ENCODE results near the gene NTNG1. TPM values are rescaled to one million over a fixed set of nuclear protein-coding genes. Genes with fewer than 3 reads are reported as not detected.

The NTNG1 gene
- total and polyA plus RNA-seq, 9 donors, result 10.9 to 21.3 (median 13.8) TPM

- no peak for DNase-seq
- Histone ChIP-seq H3K4me3 (ENCODE audit: low read length) (no peak overlapping the region), H3K27ac (ENCODE audit: low read length) (no peak overlapping the region), H3K27me3 (ENCODE audit: control insufficient read depth, insufficient read depth, low read length) (no peaks in the 10 kb centered on the region), H3K9me3 (replicated peaks; ENCODE audit: control insufficient read depth, low read depth, low read length) (no peaks in the 10 kb centered on the region), H3K4me1 (ENCODE audit: control insufficient read depth, insufficient read depth, low read length) (no peaks in the 10 kb centered on the region), H3K36me3 (ENCODE audit: control insufficient read depth, insufficient read depth, low read length) (no peaks in the 10 kb centered on the region)
- no CpG with 5 or more reads among the region's 4 CpGs for WGBS (ENCODE audit: insufficient coverage)
These were observed 131.5 kb downstream of the NTNG1 start for GRCh38 chr1:107272321-107272720.

DNA sequence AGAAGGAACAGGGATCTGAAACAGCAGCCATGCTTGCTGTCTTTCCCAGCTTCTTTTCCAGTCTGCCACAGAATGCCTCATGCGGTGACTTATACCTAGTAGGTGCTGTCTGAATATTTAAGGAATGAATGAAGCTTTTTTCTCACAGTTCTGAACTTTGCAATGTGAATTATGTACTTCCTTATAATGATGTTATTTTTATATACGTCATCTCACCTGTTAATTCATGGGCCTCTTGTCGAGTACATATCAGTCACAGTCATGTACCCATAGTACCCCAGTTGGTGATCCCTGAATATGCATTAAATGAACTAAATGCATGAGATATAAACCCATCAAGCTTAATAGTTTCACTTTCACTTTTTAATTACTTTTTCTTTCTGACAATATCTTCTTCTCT lies 132.7 kb downstream of the NTNG1 start:
- H3K27ac ChIP-seq (ENCODE audit: low read length), result no peak overlapping the region
- no peaks in the 10 kb centered on the region for H3K4me1 ChIP-seq (ENCODE audit: control insufficient read depth, insufficient read depth, low read length)
- no peaks in the 10 kb centered on the region for H3K36me3 ChIP-seq (ENCODE audit: control insufficient read depth, insufficient read depth, low read length)
- no peak for DNase-seq
- no CpG with 5 or more reads among the region's 3 CpGs for WGBS (ENCODE audit: insufficient coverage)
- no peaks in the 10 kb centered on the region for H3K27me3 ChIP-seq (ENCODE audit: control insufficient read depth, insufficient read depth, low read length)
- no peak overlapping the region for H3K4me3 ChIP-seq (ENCODE audit: low read length)
- H3K9me3 ChIP-seq (replicated peaks; ENCODE audit: control insufficient read depth, low read depth, low read length), result no peaks in the 10 kb centered on the region

DNA sequence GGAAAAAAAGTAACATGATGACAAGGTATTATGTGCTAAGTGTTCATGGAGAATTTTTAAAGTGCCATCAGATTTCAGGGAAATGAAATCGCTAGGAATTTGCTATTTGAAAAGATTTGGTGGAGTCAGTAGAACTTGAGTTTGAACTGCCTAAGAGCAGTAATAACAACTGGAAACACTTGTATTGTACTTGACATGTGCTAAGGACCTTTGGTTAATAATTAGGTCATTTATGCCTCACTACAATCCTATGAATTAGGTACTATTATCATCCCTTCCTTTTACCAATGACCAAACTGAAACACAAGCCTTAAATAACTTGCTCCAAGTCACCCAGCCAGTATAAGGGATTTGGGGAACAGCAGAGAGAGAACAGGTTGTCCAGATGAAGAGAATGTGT lies 133.4 kb downstream of the NTNG1 start:
- no peak for DNase-seq
- H3K36me3 ChIP-seq (ENCODE audit: control insufficient read depth, insufficient read depth, low read length), result no peaks in the 10 kb centered on the region
- H3K27ac ChIP-seq (ENCODE audit: low read length), result no peak overlapping the region
- no peaks in the 10 kb centered on the region for H3K27me3 ChIP-seq (ENCODE audit: control insufficient read depth, insufficient read depth, low read length)
- no peaks in the 10 kb centered on the region for H3K9me3 ChIP-seq (replicated peaks; ENCODE audit: control insufficient read depth, low read depth, low read length)
- WGBS (ENCODE audit: insufficient coverage), result no CpG with 5 or more reads among the region's 1 CpG
- no peaks in the 10 kb centered on the region for H3K4me1 ChIP-seq (ENCODE audit: control insufficient read depth, insufficient read depth, low read length)
- no peak overlapping the region for H3K4me3 ChIP-seq (ENCODE audit: low read length)

DNA sequence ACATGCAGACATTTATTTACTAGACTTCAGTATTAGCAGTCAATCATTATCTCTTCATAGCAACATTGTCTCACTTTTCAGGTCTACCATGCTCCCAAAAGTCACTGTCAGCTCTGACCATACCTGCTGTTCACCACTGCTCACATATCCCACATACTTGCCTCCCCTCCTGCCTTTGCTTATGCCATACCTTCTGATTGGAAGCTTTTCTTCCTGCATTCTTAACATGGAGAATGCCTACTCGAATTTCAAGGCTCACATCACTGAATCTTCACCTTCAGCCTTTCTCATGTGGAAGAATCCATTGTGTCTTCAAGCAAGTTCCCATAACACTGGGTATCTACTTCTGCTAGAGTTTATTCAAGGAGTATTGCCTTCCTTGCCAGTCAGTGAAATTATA lies 135.4 kb downstream of the NTNG1 start:
- DNase-seq, result no peak
- H3K9me3 ChIP-seq (replicated peaks; ENCODE audit: control insufficient read depth, low read depth, low read length), result no peaks in the 10 kb centered on the region

GRCh38 chr1:107277022-107277421 lies 136.2 kb downstream of the NTNG1 start:
- Histone ChIP-seq H3K9me3 (replicated peaks; ENCODE audit: control insufficient read depth, low read depth, low read length) (no peaks in the 10 kb centered on the region), H3K27me3 (ENCODE audit: control insufficient read depth, insufficient read depth, low read length) (no peaks in the 10 kb centered on the region), H3K4me3 (ENCODE audit: low read length) (no peak overlapping the region), H3K4me1 (ENCODE audit: control insufficient read depth, insufficient read depth, low read length) (no peaks in the 10 kb centered on the region), H3K36me3 (ENCODE audit: control insufficient read depth, insufficient read depth, low read length) (no peaks in the 10 kb centered on the region), H3K27ac (ENCODE audit: low read length) (no peak overlapping the region)
- DNase-seq, result peak; percentile 47
- 34% methylated on average over 4 of the region's 4 CpGs for WGBS (ENCODE audit: insufficient coverage)

More for the DNA sequence above, 135.4 kb downstream of the NTNG1 start:
- H3K4me3 ChIP-seq (ENCODE audit: low read length), result no peak overlapping the region
- H3K36me3 ChIP-seq (ENCODE audit: control insufficient read depth, insufficient read depth, low read length), result no peaks in the 10 kb centered on the region
- H3K27me3 ChIP-seq (ENCODE audit: control insufficient read depth, insufficient read depth, low read length), result no peaks in the 10 kb centered on the region
- WGBS (ENCODE audit: insufficient coverage), result 67% methylated on average over 1 of the region's 1 CpG
- no peak overlapping the region for H3K27ac ChIP-seq (ENCODE audit: low read length)
- no peaks in the 10 kb centered on the region for H3K4me1 ChIP-seq (ENCODE audit: control insufficient read depth, insufficient read depth, low read length)

GRCh38 chr1:107286125-107286524 lies 145.3 kb downstream of the NTNG1 start:
- H3K27ac ChIP-seq (ENCODE audit: low read length), result no peak overlapping the region
- no peaks in the 10 kb centered on the region for H3K27me3 ChIP-seq (ENCODE audit: control insufficient read depth, insufficient read depth, low read length)
- no CpG with 5 or more reads among the region's 4 CpGs for WGBS (ENCODE audit: insufficient coverage)
- no peak for DNase-seq
- no peak overlapping the region for H3K4me3 ChIP-seq (ENCODE audit: low read length)
- no peaks in the 10 kb centered on the region for H3K4me1 ChIP-seq (ENCODE audit: control insufficient read depth, insufficient read depth, low read length)
- no peaks in the 10 kb centered on the region for H3K36me3 ChIP-seq (ENCODE audit: control insufficient read depth, insufficient read depth, low read length)
- no peaks in the 10 kb centered on the region for H3K9me3 ChIP-seq (replicated peaks; ENCODE audit: control insufficient read depth, low read depth, low read length)

DNA sequence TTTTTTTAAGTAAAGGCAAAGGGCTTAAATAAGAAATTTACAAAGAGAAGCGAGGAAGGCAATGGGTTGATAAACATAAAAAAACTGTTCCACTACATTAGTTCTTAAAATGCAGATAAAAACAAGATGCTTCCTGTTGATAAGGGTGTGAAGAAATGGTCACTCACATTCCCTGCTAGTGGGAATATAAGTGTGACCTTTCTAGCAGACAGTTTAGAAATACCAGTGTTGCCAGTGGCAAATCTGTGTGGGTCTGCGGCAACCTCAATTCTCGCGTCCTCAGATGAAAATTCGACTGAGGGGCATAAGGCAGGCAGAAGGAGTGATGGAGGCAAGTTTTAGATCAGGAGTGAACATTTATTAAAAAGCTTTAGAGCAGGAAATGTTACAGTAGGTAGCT lies 151.1 kb downstream of the NTNG1 start:
- Histone ChIP-seq H3K27me3 (ENCODE audit: control insufficient read depth, insufficient read depth, low read length) (no peaks in the 10 kb centered on the region), H3K27ac (ENCODE audit: low read length) (no peak overlapping the region), H3K9me3 (replicated peaks; ENCODE audit: control insufficient read depth, low read depth, low read length) (no peaks in the 10 kb centered on the region), H3K36me3 (ENCODE audit: control insufficient read depth, insufficient read depth, low read length) (no peaks in the 10 kb centered on the region), H3K4me1 (ENCODE audit: control insufficient read depth, insufficient read depth, low read length) (no peaks in the 10 kb centered on the region), H3K4me3 (ENCODE audit: low read length) (no peak overlapping the region)
- 96% methylated on average over 4 of the region's 5 CpGs for WGBS (ENCODE audit: insufficient coverage)
- DNase-seq, result no peak

DNA sequence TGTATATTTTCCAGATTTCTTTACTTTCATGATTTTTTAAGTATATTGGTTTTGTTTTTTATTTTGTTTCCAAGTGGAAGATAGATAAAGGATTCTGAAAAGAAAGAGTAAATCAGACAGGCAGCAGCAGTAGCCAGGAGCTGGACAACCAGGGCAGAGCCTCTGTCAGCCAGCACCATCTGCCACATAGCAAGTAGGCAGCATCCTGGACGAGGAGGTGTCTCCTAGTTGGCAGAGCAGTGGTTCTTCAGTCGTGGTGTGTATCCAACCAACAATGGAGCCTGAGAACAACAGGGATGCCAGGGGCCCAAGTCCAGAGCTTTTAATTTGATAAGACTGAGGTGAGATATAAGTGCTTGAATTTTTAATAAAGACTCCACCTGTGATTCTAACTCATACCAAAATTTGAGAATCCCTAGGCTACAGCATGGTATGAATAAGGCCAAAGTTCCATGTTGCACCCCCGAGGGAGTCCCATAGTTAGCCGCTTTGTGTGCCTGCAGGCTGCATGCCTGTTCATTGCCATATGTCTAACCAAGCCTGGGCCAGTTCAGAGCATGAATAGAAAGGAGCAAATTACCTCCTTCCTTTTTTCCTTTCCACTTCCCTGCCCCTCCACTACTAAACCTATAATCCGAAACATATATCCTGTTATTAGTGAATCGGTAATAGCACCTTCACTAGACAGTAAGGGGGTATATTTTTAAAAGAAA lies 153.2 kb downstream of the NTNG1 start:
- DNase-seq, result no peak
- 83% methylated on average over 3 of the region's 6 CpGs for WGBS (ENCODE audit: insufficient coverage)
- Histone ChIP-seq H3K9me3 (replicated peaks; ENCODE audit: control insufficient read depth, low read depth, low read length) (no peaks in the 10 kb centered on the region), H3K27ac (ENCODE audit: low read length) (no peak overlapping the region), H3K27me3 (ENCODE audit: control insufficient read depth, insufficient read depth, low read length) (no peaks in the 10 kb centered on the region), H3K36me3 (ENCODE audit: control insufficient read depth, insufficient read depth, low read length) (no peaks in the 10 kb centered on the region), H3K4me3 (ENCODE audit: low read length) (no peak overlapping the region), H3K4me1 (ENCODE audit: control insufficient read depth, insufficient read depth, low read length) (no peaks in the 10 kb centered on the region)

GRCh38 chr1:107294686-107295085 lies 153.8 kb downstream of the NTNG1 start:
- DNase-seq, result peak; percentile 57
- Histone ChIP-seq H3K36me3 (ENCODE audit: control insufficient read depth, insufficient read depth, low read length) (no peaks in the 10 kb centered on the region), H3K9me3 (replicated peaks; ENCODE audit: control insufficient read depth, low read depth, low read length) (no peaks in the 10 kb centered on the region), H3K4me3 (ENCODE audit: low read length) (no peak overlapping the region), H3K27ac (ENCODE audit: low read length) (no peak overlapping the region), H3K27me3 (ENCODE audit: control insufficient read depth, insufficient read depth, low read length) (no peaks in the 10 kb centered on the region), H3K4me1 (ENCODE audit: control insufficient read depth, insufficient read depth, low read length) (no peaks in the 10 kb centered on the region)
- no CpG with 5 or more reads among the region's 1 CpG for WGBS (ENCODE audit: insufficient coverage)

GRCh38 chr1:107297681-107298080 lies 156.8 kb downstream of the NTNG1 start:
- Histone ChIP-seq H3K27ac (ENCODE audit: low read length) (no peak overlapping the region), H3K9me3 (replicated peaks; ENCODE audit: control insufficient read depth, low read depth, low read length) (no peaks in the 10 kb centered on the region), H3K4me1 (ENCODE audit: control insufficient read depth, insufficient read depth, low read length) (no peaks in the 10 kb centered on the region), H3K4me3 (ENCODE audit: low read length) (no peak overlapping the region), H3K27me3 (ENCODE audit: control insufficient read depth, insufficient read depth, low read length) (no peaks in the 10 kb centered on the region), H3K36me3 (ENCODE audit: control insufficient read depth, insufficient read depth, low read length) (no peaks in the 10 kb centered on the region)
- no CpG with 5 or more reads among the region's 1 CpG for WGBS (ENCODE audit: insufficient coverage)
- DNase-seq, result no peak

DNA sequence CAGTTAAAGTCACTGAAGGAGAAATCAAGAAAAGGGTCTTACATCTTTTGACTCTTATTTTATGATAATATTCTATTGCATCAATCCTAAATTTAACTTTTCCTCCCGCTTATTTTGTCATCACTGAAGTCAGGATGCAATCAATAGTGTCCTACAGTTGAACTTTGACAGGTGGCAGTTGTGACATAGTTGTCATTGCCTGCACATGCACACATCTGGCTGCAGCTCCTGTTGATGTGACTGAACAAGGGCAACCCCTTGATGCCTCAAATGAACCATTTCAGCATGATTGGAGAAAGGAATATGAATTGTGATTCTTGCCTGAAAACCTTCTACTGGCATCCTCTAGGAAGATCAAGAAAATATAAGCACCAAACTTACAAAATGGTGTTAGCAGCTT lies 157.7 kb downstream of the NTNG1 start:
- H3K9me3 ChIP-seq (replicated peaks; ENCODE audit: control insufficient read depth, low read depth, low read length), result no peaks in the 10 kb centered on the region
- H3K27me3 ChIP-seq (ENCODE audit: control insufficient read depth, insufficient read depth, low read length), result no peaks in the 10 kb centered on the region
- no peaks in the 10 kb centered on the region for H3K36me3 ChIP-seq (ENCODE audit: control insufficient read depth, insufficient read depth, low read length)
- no peak overlapping the region for H3K27ac ChIP-seq (ENCODE audit: low read length)
- H3K4me3 ChIP-seq (ENCODE audit: low read length), result no peak overlapping the region
- WGBS (ENCODE audit: insufficient coverage), result no CpG with 5 or more reads among the region's 1 CpG
- DNase-seq, result no peak
- no peaks in the 10 kb centered on the region for H3K4me1 ChIP-seq (ENCODE audit: control insufficient read depth, insufficient read depth, low read length)
